ENCODE measurements around the gene NAPB.

DNA sequence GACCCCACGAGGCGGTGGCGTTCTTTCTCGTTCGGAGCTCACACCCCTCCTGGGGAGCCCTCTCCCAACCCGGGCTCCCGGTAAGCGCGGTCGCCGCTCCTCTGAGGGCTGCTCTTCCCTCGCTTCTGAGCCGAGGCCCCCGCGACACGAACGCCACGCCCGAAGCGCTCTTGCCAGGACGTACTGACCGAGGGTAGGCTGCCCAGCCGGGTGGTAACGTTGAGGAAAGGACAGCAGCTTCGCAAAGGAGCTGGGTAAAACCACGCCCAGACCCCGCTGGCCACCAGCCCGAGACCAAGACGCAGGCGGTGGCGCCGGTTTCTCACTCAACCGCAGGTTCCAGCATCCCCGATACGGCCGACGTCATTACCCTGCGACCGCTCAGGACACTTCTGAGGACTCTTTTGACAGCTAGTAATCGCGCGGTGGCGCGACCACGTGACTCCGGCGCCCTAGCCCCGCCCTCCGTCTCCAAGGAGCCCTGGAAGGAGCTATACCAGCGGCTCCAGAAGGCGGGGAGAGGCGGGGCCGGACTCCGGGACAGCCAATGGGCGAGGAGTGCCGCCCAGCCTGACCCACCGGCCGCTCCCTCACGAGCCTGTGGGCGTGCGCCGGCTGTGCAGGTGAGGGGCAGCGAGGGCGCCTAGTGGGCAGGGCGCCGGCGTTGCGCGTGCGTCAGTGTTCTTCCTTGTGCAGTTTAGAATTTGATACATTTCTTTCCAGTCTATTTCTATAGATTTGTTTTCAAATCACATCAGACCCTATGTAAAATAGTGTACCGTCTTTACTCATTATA is 63.3 kb downstream of the NAPB start:
- no peak for TF ChIP-seq EZH2 (IDR thresholded peaks at IDR 0.05; ENCODE audit: low read depth, low read length, severe bottlenecking)
- TF ChIP-seq PHF8 (conservative IDR thresholded peaks at IDR 0.05; ENCODE audit: low read depth, low read length) = peak; percentile 69
- TF ChIP-seq GABPA (IDR thresholded peaks at IDR 0.05; ENCODE audit: borderline replicate concordance, insufficient read depth, low read length) = no peak
- TF ChIP-seq, protein P1, sequence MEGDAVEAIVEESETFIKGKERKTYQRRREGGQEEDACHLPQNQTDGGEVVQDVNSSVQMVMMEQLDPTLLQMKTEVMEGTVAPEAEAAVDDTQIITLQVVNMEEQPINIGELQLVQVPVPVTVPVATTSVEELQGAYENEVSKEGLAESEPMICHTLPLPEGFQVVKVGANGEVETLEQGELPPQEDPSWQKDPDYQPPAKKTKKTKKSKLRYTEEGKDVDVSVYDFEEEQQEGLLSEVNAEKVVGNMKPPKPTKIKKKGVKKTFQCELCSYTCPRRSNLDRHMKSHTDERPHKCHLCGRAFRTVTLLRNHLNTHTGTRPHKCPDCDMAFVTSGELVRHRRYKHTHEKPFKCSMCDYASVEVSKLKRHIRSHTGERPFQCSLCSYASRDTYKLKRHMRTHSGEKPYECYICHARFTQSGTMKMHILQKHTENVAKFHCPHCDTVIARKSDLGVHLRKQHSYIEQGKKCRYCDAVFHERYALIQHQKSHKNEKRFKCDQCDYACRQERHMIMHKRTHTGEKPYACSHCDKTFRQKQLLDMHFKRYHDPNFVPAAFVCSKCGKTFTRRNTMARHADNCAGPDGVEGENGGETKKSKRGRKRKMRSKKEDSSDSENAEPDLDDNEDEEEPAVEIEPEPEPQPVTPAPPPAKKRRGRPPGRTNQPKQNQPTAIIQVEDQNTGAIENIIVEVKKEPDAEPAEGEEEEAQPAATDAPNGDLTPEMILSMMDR (IDR thresholded peaks at IDR 0.05; ENCODE audit: control extremely low read depth in 1 of 3, insufficient read depth in 1 of 3, low read depth in 1 of 3, low read length in 3 of 3) = peak in 1 of 3 experiments; percentile 9; a peak in 1 of 4 replicates
- TF ChIP-seq SAP30 (IDR thresholded peaks at IDR 0.05; ENCODE audit: insufficient read depth, insufficient replicate concordance, low read length) = peak; percentile 63
- peak in 1 of 2 experiments; percentile 65; a peak in 2 of 3 replicates for TF ChIP-seq POLR2A (IDR thresholded peaks at IDR 0.05; ENCODE audit: control extremely low read depth in 1 of 2, low read depth in 2 of 2, low read length in 2 of 2)
